ENCODE data around the gene CLEC1A.

- TF ChIP-seq CTCF (IDR thresholded peaks at IDR 0.05) (no peak), POLR2AphosphoS5 (IDR thresholded peaks at IDR 0.05) (no peak), POLR2A (IDR thresholded peaks at IDR 0.05) (no peak)
Observed at GRCh38 chr12:10147714-10148403, 49.1 kb upstream of the CLEC1A start.

Measured in transverse colon (tissue), 4 donors.